ENCODE results near the gene CLDN9. TPM values are rescaled to one million over a fixed set of nuclear protein-coding genes. Genes with fewer than 3 reads are reported as not detected.

CLDN9 gene
- total and polyA plus RNA-seq, 9 of the 15 experiments (the other 6 are each of a cell fraction or from before 2014, with no cell fraction given), result 0.12 to 0.44 (median 0.22) TPM; not detected in 4

DNA sequence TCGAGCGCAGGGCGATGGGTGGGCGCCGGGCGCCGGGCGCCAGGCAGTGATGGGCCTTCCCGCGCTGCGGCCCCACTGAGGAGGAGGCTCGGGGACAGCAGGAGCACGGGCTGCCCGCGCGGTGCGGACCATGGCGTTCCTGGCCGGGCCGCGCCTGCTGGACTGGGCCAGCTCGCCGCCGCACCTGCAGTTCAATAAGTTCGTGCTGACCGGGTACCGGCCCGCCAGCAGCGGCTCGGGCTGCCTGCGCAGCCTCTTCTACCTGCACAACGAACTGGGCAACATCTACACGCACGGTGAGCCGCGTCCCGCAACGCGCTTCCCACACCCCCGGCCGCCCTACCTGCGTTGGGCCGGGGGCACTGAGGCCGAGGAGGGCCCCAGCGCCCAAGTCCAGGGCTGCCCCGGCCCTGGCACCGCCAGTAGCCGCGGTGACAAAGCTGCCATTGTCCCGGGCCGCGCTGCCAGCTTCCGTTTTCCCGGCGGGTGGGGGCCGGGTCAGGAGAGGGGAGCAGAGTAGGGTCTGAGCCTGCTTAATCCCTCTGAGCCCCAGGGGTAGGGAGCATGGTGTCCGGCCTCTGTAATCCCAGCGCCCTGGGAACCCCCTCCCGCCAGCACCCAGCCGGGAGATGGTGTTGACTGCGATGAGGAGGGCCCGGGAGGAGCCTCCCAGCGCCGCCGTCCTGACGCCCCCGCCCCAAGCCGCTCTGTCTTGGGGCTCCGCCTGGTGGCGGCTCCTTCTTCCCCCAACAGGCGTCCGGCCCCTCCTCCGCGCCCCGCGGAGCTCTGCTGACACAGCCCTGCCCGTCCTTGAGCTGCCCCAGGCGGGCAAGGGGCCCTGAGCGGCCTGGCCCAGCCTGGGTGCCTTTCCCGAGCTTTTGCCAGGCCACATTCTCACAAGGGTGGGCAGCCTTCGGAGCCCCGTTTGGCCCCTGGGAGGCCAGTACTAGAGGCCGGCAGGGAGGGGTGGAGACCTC is 42.9 kb upstream of the CLDN9 start (continued):
- TF ChIP-seq, protein P1, sequence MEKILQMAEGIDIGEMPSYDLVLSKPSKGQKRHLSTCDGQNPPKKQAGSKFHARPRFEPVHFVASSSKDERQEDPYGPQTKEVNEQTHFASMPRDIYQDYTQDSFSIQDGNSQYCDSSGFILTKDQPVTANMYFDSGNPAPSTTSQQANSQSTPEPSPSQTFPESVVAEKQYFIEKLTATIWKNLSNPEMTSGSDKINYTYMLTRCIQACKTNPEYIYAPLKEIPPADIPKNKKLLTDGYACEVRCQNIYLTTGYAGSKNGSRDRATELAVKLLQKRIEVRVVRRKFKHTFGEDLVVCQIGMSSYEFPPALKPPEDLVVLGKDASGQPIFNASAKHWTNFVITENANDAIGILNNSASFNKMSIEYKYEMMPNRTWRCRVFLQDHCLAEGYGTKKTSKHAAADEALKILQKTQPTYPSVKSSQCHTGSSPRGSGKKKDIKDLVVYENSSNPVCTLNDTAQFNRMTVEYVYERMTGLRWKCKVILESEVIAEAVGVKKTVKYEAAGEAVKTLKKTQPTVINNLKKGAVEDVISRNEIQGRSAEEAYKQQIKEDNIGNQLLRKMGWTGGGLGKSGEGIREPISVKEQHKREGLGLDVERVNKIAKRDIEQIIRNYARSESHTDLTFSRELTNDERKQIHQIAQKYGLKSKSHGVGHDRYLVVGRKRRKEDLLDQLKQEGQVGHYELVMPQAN (IDR thresholded peaks at IDR 0.05; ENCODE audit: borderline replicate concordance), result no peak
- TF ChIP-seq, protein P2, sequence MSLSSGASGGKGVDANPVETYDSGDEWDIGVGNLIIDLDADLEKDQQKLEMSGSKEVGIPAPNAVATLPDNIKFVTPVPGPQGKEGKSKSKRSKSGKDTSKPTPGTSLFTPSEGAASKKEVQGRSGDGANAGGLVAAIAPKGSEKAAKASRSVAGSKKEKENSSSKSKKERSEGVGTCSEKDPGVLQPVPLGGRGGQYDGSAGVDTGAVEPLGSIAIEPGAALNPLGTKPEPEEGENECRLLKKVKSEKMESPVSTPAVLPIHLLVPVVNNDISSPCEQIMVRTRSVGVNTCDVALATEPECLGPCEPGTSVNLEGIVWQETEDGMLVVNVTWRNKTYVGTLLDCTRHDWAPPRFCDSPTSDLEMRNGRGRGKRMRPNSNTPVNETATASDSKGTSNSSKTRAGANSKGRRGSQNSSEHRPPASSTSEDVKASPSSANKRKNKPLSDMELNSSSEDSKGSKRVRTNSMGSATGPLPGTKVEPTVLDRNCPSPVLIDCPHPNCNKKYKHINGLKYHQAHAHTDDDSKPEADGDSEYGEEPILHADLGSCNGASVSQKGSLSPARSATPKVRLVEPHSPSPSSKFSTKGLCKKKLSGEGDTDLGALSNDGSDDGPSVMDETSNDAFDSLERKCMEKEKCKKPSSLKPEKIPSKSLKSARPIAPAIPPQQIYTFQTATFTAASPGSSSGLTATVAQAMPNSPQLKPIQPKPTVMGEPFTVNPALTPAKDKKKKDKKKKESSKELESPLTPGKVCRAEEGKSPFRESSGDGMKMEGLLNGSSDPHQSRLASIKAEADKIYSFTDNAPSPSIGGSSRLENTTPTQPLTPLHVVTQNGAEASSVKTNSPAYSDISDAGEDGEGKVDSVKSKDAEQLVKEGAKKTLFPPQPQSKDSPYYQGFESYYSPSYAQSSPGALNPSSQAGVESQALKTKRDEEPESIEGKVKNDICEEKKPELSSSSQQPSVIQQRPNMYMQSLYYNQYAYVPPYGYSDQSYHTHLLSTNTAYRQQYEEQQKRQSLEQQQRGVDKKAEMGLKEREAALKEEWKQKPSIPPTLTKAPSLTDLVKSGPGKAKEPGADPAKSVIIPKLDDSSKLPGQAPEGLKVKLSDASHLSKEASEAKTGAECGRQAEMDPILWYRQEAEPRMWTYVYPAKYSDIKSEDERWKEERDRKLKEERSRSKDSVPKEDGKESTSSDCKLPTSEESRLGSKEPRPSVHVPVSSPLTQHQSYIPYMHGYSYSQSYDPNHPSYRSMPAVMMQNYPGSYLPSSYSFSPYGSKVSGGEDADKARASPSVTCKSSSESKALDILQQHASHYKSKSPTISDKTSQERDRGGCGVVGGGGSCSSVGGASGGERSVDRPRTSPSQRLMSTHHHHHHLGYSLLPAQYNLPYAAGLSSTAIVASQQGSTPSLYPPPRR (CRISPR knock-in tag; IDR thresholded peaks at IDR 0.05; ENCODE audit: borderline replicate concordance), result no peak
- TF ChIP-seq RFX7 (CRISPR knock-in tag; IDR thresholded peaks at IDR 0.05), result no peak
- TF ChIP-seq NR2C1 (IDR thresholded peaks at IDR 0.05), result no peak
- no peak for TF ChIP-seq NR2C1 (tag; IDR thresholded peaks at IDR 0.05)
- no peak for TF ChIP-seq MTF1 (CRISPR knock-in tag; IDR thresholded peaks at IDR 0.05; ENCODE audit: borderline replicate concordance)
- TF ChIP-seq RBM25 (IDR thresholded peaks at IDR 0.05; ENCODE audit: low read depth, low read length, severe bottlenecking), result no peak
- TF ChIP-seq FOSL1 (tag; conservative IDR thresholded peaks at IDR 0.05), result 0 out of 2 replicates have a peak, but pooled peaks have one; percentile 5
- no peak for TF ChIP-seq C11orf30 (IDR thresholded peaks at IDR 0.05; ENCODE audit: low read depth)
- TF ChIP-seq PRPF4 (IDR thresholded peaks at IDR 0.05; ENCODE audit: insufficient read depth, low read depth, low read length, poor library complexity, severe bottlenecking), result no peak
- peak; percentile 37 for TF ChIP-seq KDM5B (IDR thresholded peaks at IDR 0.05; ENCODE audit: insufficient replicate concordance, low read depth, low read length)
- peak; percentile 91 for TF ChIP-seq ZNF263 (CRISPR knock-in tag; IDR thresholded peaks at IDR 0.05; ENCODE audit: borderline replicate concordance)
- no peak for TF ChIP-seq PTTG1 (tag; IDR thresholded peaks at IDR 0.05; ENCODE audit: low read depth)
- TF ChIP-seq SOX6 (IDR thresholded peaks at IDR 0.05), result no peak
- no peak for TF ChIP-seq ZNF79 (CRISPR knock-in tag; IDR thresholded peaks at IDR 0.05; ENCODE audit: low read depth)
- peak; percentile 64 for TF ChIP-seq SUPT5H (IDR thresholded peaks at IDR 0.05)
